H1 (cell line): Measurements from ENCODE around the gene CCDC38. TPM values are rescaled to one million over a fixed set of nuclear protein-coding genes. Genes with fewer than 3 reads are reported as not detected.

ENCODE experiments used
- CBX8 ChIP-seq: fragments of 300-800, 300-1000 bp; sonication (generic); IDR thresholded peaks from 2 replicates; pipeline ENCODE4 v1.7.1; 2016; ENCODE audit warnings: low read depth, low read length, borderline replicate concordance
- CHD1 ChIP-seq: IDR thresholded peaks from 2 replicates; pipeline ENCODE4 v1.6.1; 2012; ENCODE audit warnings: low read depth, low read length, improper control_type of control experiment
- CHD2 ChIP-seq: IDR thresholded peaks from 2 replicates; pipeline ENCODE4 v1.6.1; 2012; ENCODE audit warnings: low read length, improper control_type of control experiment
- CHD7 ChIP-seq: fragments of 300-600 bp; sonication (generic); IDR thresholded peaks from 2 replicates; pipeline ENCODE4 v1.7.1; 2012; ENCODE audit warnings: low read length, moderate library complexity, mild to moderate bottlenecking, inconsistent platforms; ENCODE audit not compliant: insufficient replicate concordance
- EZH2 ChIP-seq: fragments of 200-600 bp; sonication (generic); IDR thresholded peaks from 2 replicates; pipeline ENCODE4 v1.7.1; 2012; ENCODE audit warnings: low read depth, mild to moderate bottlenecking, moderate library complexity, low read length, inconsistent platforms; ENCODE audit not compliant: severe bottlenecking
- GTF2F1 ChIP-seq: IDR thresholded peaks from 2 replicates; pipeline ENCODE4 v1.6.1; 2012; ENCODE audit warnings: low read depth, low read length, improper control_type of control experiment, borderline replicate concordance
- MAFK ChIP-seq: IDR thresholded peaks from 2 replicates; pipeline ENCODE4 v1.6.1; 2012; ENCODE audit warnings: low read depth, mild to moderate bottlenecking, improper control_type of control experiment, low read length
- RFX5 ChIP-seq: IDR thresholded peaks from 2 replicates; pipeline ENCODE4 v1.6.1; 2011; ENCODE audit warnings: low read depth, low read length, improper control_type of control experiment, borderline replicate concordance
- SIN3A ChIP-seq, 2 experiments: IDR thresholded peaks in 1 of 2; conservative IDR thresholded peaks in 1 of 2; 2 replicates each; pipeline ENCODE4 v1.6.1; 2011 to 2012; ENCODE audit warnings: low read length in 2 of 2, improper control_type of control experiment in 1 of 2, low read depth in 1 of 2, mild to moderate bottlenecking in 1 of 2
- YY1 ChIP-seq: IDR thresholded peaks from 2 replicates; pipeline ENCODE4 v1.6.1; 2011; ENCODE audit warnings: low read depth, mild to moderate bottlenecking, low read length
- polyA plus RNA-seq, 7 experiments: library from polyadenylated mRNA; depleted of rRNA in 3 of 7; stranded (reverse) in 5 of 7; unstranded in 2 of 7; fragments of >200 nt in 5 of 7; fragments of 200-250 nt in 2 of 7; gene quantifications; 1 replicate in 5 of 7; 2 replicates in 1 of 7; 4 replicates in 1 of 7; pipeline versions ENCODE4 v1.2.1 to v1.2.3, GENCODE V29; 2011 to 2013; ENCODE audit warnings: missing spikeins in 2 of 7, mixed read lengths in 2 of 7
- total RNA-seq: library from RNA; stranded (reverse); fragmentation: NEBNext Ultra II Directional; extraction: Animal tissue kit (Norgen Biotek cat#: 25700); gene quantifications from 2 replicates; pipeline ENCODE4 v1.2.1, GENCODE V29; 2021

Gene CCDC38
- total and polyA plus RNA-seq, 2 of the 8 experiments (the other 6 are each of a cell fraction or from before 2014, with no cell fraction given): not detected

DNA sequence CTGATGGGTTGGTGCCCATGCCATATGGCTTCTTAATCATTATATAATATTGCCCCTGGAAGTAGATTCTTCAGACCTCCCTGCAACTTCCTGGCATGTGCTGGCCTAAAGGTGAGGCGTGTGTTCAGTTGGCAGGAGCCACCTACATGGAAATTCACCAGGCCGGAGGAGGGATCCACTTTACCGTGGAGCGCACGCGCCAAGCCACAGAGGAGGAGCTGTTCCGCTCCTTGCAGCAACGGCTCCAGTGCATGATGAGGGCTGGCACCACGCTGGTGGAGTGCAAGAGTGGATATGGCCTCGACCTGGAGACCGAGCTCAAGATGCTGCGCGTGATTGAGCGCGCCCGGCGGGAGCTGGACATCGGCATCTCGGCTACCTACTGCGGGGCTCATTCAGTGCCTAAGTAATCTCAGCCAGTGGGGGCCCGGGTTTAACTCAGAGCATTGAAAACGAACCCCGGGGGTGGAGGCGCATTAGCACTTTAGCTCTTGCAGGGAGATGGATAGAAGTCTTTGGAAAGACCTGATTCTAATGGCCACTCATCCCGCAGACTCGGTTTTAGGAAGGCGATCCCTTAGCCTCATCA is 14.2 kb upstream of the CCDC38 start (continued):
- no peak for TF ChIP-seq CHD7
- no peak for TF ChIP-seq YY1
- no peak for TF ChIP-seq CHD2
- TF ChIP-seq GTF2F1: no peak
- TF ChIP-seq CBX8: no peak
- TF ChIP-seq MAFK: no peak
- no peak for TF ChIP-seq RFX5
- TF ChIP-seq CHD1: no peak
- no peak for TF ChIP-seq EZH2
- TF ChIP-seq SIN3A (conservative IDR thresholded peaks at IDR 0.05 in 1 of 2, IDR thresholded peaks at IDR 0.05 in 1 of 2; ENCODE audit: low read depth in 1 of 2, low read length in 2 of 2): no peak
